HUES6 (cell line): ENCODE results near the gene GSTT4.
"Not testable (repeated sequence)": the region's sequence is repeated elsewhere in the genome, so short reads cannot be mapped to it uniquely, and the experiment has no call there.

Experiments used
- H3K27ac ChIP-seq: 2 replicates; pipeline ENCODE4 v1.7.0; 2013; ENCODE audit warnings: low read depth, mild to moderate bottlenecking, low read length, inconsistent platforms
- H3K27me3 ChIP-seq: 2 replicates; pipeline ENCODE4 v1.6.1; 2013; ENCODE audit warnings: low read length; ENCODE audit not compliant: control insufficient read depth, insufficient read depth
- H3K36me3 ChIP-seq: 2 replicates; pipeline ENCODE4 v1.6.1; 2013; ENCODE audit warnings: low read length; ENCODE audit not compliant: control insufficient read depth, insufficient read depth
- H3K4me1 ChIP-seq: 2 replicates; pipeline ENCODE4 v1.6.1; 2013; ENCODE audit warnings: low read length; ENCODE audit not compliant: control insufficient read depth, insufficient read depth
- H3K4me3 ChIP-seq: 2 replicates; pipeline ENCODE4 v1.5.1; 2013; ENCODE audit warnings: low read depth, low read length
- H3K9ac ChIP-seq: one replicate; pipeline ENCODE4 v1.6.1; 2013; ENCODE audit warnings: mild to moderate bottlenecking, low read length
- H3K9me3 ChIP-seq: 2 replicates; pipeline ENCODE4 v1.6.1; 2013; ENCODE audit warnings: low read depth, low read length; ENCODE audit not compliant: control insufficient read depth, insufficient read depth

Gene GSTT4

DNA sequence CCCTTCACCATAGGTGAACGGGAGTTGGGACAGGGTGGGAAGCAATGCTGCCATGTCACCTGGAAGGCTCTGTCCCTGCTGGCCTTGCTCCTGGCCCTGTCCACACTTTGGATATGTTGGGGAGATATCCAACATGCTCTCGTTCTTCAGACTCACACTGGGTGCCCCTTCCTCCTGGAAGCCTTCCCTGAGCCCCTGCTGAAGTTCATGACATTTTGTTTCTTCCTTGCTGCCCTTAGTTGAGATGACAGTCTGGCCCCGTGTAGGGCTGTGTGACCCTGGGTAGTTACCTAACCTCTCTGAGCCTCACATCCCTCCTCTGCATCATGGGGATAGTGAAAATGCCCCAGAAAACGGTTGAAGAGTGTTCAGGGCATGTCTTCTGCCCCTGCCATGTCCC is 51.8 kb downstream of the GSTT4 start:
- H3K4me1 ChIP-seq = peaks cover 13% of the 10 kb centered on the region
- not testable (repeated sequence) for H3K36me3 ChIP-seq, H3K9me3 ChIP-seq, H3K9ac ChIP-seq, H3K4me3 ChIP-seq, H3K27ac ChIP-seq, H3K27me3 ChIP-seq

DNA sequence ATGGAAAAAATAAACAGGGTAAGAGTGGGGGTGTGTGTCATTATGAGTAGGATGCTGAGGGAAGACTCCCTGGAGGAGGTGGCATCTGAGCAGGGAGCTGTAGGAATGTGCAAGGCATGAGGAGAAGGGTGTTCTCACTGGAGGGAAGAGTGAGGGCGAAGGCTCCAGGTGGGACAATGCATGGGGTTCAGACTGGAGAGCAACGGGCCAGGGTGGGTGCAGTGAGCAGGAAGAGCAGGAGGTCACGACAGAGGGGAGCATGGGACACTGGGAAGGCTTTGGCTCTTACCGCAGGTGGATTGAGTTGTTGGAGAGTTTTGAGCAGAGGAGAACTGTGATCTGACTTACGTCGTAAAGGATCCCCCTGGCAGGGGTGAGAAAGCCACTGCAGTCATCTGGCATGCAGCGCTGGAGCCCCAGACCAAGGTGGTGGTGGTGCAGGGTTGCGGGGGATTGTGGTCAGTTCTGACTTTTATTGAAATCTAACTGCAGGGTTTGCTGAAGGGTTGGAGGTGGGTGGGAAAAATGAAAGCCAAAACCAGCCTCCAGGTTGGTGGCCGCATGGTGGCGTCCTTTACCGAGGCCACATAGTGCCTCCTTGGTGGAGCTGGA is 52.4 kb downstream of the GSTT4 start:
- H3K36me3 ChIP-seq, H3K4me3 ChIP-seq, H3K27ac ChIP-seq, H3K9me3 ChIP-seq, H3K27me3 ChIP-seq, H3K9ac ChIP-seq: not testable (repeated sequence)
- peaks cover 13% of the 10 kb centered on the region for H3K4me1 ChIP-seq

- not testable (repeated sequence) for H3K36me3 ChIP-seq, H3K4me3 ChIP-seq, H3K27me3 ChIP-seq, H3K9ac ChIP-seq, H3K27ac ChIP-seq, H3K9me3 ChIP-seq
- H3K4me1 ChIP-seq = peaks cover 13% of the 10 kb centered on the region
Observed at GRCh38 chr22:23951383-23951782, 53.9 kb downstream of the GSTT4 start.

GRCh38 chr22:23949764-23950163 is 55.5 kb downstream of the GSTT4 start:
- not testable (repeated sequence) for H3K27ac ChIP-seq, H3K27me3 ChIP-seq, H3K9ac ChIP-seq, H3K4me3 ChIP-seq, H3K36me3 ChIP-seq, H3K9me3 ChIP-seq, H3K4me1 ChIP-seq
